AG09309 (cell line): Measurements from ENCODE around the gene KIAA1671.

Experiments used
- DNase-seq: peaks from one replicate; pipeline ENCODE4 v3.0.0-alpha.2; 2010; ENCODE audit warnings: low read depth
- H3K4me3 ChIP-seq: 2 replicates; pipeline ENCODE4 v1.5.1; 2011; ENCODE audit warnings: mild to moderate bottlenecking, low read depth, low read length, moderate library complexity; ENCODE audit not compliant: control insufficient read depth
- CTCF ChIP-seq: IDR thresholded peaks from 2 replicates; pipeline ENCODE4 v1.5.1; 2011; ENCODE audit warnings: mild to moderate bottlenecking, low read depth, low read length, inconsistent platforms; ENCODE audit not compliant: insufficient read depth, control insufficient read depth; ENCODE audit errors: missing control alignments

KIAA1671 gene

GRCh38 chr22:25166266-25167040 lies 213.9 kb downstream of the KIAA1671 start:
- no peak for TF ChIP-seq CTCF
- no peak for DNase-seq

GRCh38 chr22:25167082-25167481 lies 214.6 kb downstream of the KIAA1671 start:
- DNase-seq = no peak
- H3K4me3 ChIP-seq = no peak overlapping the region
- TF ChIP-seq CTCF = no peak

More at GRCh38 chr22:25166266-25167040, 213.9 kb downstream of the KIAA1671 start:
- no peak overlapping the region for H3K4me3 ChIP-seq

- no peak for TF ChIP-seq CTCF
- DNase-seq = no peak
- H3K4me3 ChIP-seq = no peak overlapping the region
Measured at GRCh38 chr22:25167834-25168601, 215.5 kb downstream of the KIAA1671 start.

DNA sequence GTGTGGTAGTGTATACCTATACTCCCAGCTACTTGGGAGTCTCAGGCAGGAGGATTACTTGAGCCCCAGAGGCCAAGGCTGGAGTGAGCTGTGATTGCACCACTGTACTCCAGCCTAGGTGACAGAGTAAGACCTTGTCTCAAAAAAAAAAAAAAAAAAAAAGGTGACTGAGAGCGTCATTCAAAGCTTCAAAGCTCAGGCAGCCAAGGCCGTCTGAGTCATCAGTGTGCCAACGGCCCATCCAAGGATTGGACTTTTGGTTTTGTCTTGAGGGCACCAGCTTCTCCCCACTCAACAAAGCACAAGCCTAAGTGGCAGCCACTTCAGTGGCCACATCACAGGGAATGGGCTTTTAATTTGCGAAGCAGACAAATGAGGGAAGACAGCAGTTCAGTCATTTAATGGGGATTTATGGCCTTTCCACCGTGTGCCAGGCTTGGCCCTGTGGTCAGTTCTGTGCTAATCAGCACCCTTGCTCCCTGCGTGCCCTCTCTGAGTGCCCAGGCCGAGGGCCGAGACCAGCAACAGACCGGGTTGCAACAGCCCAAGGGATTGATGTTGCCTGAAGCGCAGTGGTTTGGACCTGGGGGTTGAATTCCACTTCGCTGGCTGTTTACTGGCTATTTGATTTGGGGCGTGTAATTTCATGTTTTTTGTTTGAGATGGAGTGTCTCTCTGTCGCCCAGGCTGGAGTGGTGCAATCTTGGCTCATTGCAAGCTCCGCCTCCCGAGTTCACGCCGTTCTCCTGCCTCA lies 216.9 kb downstream of the KIAA1671 start:
- no peak overlapping the region for H3K4me3 ChIP-seq
- no peak for DNase-seq
- no peak for TF ChIP-seq CTCF

GRCh38 chr22:25170426-25170980 lies 218.0 kb downstream of the KIAA1671 start:
- no peak for DNase-seq
- H3K4me3 ChIP-seq = no peak overlapping the region

More at GRCh38 chr22:25170426-25170980, 218.0 kb downstream of the KIAA1671 start:
- TF ChIP-seq CTCF = no peak
